IPS-NIHi11 (cell line): Measurements from ENCODE around the gene ME3.

Source experiments
- DNase-seq: peaks from one replicate; pipeline ENCODE4 v3.0.0; 2012; ENCODE audit warnings: mixed read lengths, low spot score

Gene ME3

GRCh38 chr11:86514453-86514852 lies 158.0 kb downstream of the ME3 start:
- DNase-seq = no peak

DNA sequence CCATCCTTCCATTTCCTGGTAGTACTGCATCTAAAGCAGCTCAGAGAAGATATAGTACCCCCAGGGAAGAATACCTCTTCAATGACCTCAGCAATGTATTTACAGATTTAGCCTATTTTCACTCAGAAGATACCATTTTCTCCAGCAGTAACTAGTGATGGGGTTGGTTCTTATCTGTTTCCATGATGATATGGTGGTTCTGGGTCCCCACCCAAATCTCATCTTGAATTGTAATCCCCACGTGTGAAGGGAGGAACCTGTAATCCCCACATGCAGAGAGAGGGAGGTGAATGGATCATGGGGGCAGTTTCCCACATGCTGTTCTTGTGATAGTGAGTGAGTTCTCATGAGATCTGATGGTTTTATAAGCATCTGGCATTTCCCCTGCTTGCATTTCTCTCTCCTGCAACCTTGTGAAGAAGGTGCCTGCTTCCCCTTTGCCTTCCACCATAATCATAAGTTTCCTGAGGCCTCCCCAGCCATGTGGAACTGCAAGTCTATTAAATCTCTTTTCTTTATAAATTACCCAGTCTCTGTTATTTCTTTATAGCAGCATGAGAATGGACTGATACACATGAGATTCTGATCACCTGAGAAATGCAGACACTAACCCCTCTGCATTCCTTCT lies 158.6 kb downstream of the ME3 start:
- no peak for DNase-seq

GRCh38 chr11:86513138-86513537 lies 159.3 kb downstream of the ME3 start:
- DNase-seq = no peak

GRCh38 chr11:86511086-86511551 lies 161.3 kb downstream of the ME3 start:
- no peak for DNase-seq

- no peak for DNase-seq
Measured at GRCh38 chr11:86510674-86511073, 161.7 kb downstream of the ME3 start.

GRCh38 chr11:86510097-86510496 lies 162.3 kb downstream of the ME3 start:
- DNase-seq = no peak

GRCh38 chr11:86509588-86509974 lies 162.8 kb downstream of the ME3 start:
- DNase-seq = no peak

- DNase-seq = no peak
Measured at GRCh38 chr11:86508604-86509587, 163.5 kb downstream of the ME3 start.

- no peak for DNase-seq
Measured at GRCh38 chr11:86507249-86507845, 165.1 kb downstream of the ME3 start.

DNA sequence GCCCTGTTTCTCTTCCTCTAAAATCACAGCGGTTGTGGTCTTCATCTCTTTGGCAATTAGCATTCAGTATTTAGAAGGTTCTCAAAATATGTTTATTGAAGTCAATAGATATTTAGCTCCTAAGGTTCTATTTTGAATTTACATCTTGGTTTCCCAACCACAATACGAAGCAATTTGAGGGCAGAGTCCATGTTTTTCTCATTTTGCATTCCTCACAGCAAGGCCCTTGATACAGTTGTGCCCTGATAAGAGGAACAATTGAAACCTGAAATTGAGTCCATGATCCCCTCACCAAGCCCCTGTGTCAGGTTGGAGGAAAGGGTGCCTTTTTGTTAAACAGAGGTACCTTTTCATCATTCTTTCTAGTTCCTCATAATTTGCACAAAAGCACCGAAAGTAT lies 166.2 kb downstream of the ME3 start:
- DNase-seq = no peak

DNA sequence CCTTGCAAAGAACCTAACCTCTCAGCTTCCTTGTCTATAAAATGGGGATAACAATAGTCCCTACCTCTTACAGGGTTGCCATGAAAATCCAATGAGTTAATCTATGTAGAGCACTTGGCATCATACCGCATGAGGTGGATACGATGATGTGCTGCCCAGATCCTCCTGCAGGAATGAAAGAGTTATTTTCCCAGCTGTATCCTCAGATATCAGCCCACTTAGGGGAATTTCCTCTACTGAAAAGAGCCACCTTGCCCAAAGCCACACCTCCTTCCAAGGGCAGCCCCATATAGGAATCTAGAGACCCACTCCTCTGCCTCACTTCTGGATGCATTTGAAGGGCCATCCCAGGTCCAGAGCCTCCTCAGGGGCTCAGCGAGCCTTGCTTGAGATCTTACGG lies 169.3 kb downstream of the ME3 start:
- no peak for DNase-seq

DNA sequence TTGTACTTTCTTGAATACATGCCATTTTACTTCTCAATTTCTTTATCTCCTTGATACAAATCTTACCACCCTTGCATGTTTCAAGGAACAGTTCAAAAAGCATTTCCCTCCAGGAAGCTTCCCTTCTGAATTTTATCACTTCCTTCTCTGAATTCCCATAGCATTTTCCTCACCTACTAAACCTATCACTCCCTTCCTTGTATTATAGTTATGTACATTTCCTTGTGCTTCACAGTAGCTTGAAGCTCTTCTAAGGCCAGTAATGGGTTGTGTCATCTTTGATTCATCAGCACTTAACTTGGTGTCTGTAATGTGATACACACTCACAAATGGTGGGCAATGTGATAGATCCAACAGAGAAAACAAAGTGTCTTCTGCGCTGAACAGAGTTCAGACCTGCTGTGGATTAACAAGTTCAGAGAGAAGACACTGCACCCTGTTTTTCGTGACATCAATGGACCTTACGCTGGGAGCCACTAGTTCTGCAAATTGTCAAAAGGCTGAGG lies 170.2 kb downstream of the ME3 start:
- no peak for DNase-seq

DNA sequence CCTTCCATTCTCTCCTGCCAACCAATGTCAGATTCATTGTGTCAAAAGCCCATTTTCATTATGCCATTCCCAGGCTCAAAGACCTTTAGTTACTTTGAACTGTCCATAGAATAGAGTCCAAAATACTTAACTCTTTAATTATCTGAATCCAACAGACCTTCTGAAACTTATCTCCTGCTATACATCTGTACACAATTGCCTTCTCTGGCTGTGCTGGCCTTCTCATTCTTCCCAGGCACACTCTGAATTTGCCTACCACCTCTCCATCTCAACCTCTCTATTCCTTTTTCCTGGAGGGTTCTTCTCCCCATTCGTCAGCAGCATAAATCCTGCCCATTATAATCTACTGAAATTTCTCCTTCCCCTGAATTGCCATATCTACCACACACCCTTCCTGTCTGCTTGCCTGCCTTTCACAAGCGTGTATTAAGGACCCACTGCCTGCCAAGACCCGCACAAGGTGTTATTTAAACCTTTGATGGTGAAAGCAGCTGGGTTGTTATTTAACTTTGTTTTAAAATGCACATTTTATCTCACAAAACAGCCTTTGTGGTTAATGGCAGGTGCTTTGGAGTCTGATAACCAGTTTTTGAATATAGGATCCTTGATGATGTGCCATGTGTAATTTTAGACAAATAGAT lies 171.8 kb downstream of the ME3 start:
- no peak for DNase-seq

DNA sequence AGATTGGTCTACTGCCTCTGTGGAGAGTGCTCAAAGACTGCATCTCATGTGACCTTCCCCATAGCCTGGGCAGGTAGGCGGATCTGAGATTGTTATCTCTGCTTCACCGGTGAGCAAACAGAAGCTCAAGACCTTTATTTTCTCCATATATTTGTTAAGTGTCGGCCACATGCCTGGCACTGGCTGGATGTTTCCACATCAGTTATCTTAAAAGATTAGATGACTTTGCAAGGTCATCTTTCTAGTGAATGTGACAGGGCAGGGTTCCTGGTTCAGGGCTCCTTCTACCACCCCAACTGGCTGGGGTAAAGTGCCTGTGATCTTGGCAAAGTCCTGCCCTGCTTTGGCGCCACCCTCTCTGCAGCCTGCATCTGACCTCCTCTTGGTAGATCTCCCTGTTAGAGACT lies 172.7 kb downstream of the ME3 start:
- DNase-seq = no peak

DNA sequence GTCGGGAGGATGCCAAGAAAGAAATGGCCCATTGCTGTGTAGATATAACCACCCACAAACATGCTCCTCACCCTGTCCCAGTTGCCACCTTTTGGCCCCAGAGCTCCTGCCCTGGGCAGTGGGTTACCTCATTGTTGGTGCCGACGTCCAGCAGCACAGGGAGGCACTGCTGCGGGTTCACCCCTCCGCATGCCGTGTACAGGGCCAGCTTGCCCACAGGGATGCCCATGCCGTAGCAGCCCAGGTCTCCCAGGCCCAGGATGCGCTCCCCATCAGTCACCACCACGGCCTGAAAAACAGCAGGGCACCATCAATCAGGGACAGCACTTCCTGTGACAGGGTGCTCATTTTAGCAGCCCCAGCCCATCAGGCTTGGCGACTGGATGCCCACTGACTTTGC lies 174.6 kb downstream of the ME3 start:
- DNase-seq = no peak

DNA sequence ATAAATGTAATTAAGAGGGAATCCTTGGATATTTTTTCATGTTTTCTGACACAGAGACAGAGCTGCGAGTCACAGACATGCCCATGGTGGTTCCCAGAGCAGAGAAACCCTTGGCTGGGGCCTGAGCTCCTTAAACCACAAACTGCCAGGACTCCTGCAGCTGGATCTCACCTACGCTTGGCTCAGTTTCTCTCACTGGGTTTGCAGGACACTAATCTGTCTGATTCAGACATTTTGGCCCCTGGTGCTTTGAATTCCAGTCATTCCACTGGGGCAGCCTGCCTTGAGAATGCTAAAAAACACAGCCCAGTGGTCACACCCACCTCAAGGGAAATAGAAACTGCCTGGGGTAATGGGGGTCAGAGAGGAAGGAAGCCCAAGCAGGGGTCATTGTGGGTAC lies 175.1 kb downstream of the ME3 start:
- DNase-seq = no peak

DNA sequence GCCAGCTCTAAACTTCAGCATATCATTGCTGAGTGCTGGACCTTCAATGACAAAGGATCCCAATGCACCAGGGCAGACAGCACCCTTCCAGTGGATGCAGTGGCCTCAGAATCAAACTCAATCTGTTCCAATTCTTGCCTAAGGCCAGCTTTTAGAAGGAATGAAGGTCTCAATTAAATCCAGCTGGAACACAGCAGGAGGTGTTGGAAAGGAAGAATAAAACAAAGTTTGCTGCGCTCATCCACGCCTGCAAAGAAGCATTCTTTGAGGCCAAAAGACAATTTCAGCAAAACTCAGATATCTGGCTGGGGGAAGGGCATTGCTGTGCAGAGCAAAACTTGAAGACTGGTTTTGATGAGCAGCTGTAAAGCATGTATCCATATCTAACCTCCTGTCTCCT lies 177.1 kb downstream of the ME3 start:
- DNase-seq = no peak

DNA sequence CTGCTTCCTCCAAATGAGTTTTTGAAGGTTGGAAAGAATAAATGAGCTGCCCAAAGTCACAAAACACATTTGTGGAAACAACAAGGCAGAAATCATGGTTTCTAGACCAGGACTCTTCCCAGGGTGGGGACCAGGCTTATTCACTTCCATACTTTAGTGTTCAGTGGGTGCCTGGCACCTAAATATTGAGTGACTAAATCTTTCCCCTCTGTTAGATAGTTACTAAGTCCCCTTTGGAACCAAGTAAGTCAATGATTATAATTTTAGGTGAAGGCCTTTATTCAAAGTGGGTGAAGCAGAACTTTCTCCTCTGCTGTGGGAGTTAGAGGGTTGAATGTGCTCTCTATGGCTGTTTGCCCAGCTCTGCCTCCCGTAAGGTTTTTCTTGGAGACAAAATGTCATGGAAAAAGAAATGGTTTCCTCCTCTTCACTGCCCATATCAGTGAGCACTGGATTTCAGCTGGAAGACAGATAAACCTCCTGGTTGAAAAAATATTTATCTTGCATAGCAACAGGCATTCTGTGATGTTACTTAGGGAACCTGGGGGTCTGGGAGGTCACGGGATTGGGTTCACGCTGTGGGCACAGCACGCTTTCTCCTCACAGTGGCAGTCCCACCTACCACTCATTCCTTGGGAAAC lies 179.9 kb downstream of the ME3 start:
- DNase-seq = no peak

GRCh38 chr11:86491027-86491426 lies 181.4 kb downstream of the ME3 start:
- DNase-seq = no peak

GRCh38 chr11:86490582-86490981 lies 181.8 kb downstream of the ME3 start:
- no peak for DNase-seq

- no peak for DNase-seq
Measured at GRCh38 chr11:86489442-86489841, 183.0 kb downstream of the ME3 start.

GRCh38 chr11:86488553-86488952 lies 183.9 kb downstream of the ME3 start:
- peak; percentile 19 for DNase-seq
